ENCODE results near the gene PCDHB9.

PCDHB9 gene

DNA sequence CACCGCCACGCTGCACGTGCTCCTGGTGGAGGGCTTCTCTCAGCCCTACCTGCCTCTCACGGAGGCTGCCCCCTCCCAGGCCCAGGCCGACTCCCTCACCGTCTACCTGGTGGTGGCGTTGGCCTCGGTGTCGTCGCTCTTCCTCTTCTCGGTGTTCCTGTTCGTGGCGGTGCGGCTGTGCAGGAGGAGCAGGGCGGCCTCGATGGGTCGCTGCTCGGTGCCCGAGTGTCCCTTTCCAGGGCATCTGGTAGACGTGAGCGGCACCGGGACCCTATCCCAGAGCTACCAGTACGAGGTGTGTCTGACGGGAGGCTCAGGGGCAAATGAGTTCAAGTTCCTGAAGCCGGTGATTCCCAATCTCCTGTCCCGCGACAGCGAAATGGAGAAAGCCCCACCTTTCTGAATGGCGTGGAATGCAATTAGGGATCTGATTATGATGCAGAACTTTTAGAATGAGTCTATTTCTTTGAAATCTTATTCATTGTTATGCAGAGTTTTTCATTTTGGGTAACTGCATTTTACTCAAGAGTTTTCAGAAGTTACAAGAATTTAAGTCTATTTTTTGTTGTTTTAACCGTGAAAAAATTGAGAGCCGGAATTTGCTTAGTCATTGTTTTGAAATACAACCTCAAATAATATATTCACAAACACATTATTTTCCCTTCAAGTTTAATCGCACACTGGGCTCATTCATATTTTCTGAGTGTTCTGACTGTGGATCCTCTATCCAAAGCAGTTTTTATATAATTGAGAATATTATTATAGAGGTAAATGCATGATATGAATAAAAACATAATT, 49.8 kb downstream of the PCDHB9 start:
- no peak for DNase-seq (ENCODE audit: low read depth)

Data from stimulated activated CD8-positive, alpha-beta memory T cell treated with anti-CD3 and anti-CD28 coated beads, Interleukin-12 subunit alpha, Interleukin-12 subunit beta, amount 100 ng/mL, for 1 hour (primary cell).